HCT116 (cell line): ENCODE data around the gene DNAJC6. TPM values are rescaled to one million over a fixed set of nuclear protein-coding genes. Genes with fewer than 3 reads are reported as not detected.

Experiments used
- ATAC-seq: fragments of 200-7000 bp; cut with Tn5 transposase; 2 replicates; pipeline ENCODE4 v1.9.1; 2020; ENCODE audit warnings: mild to moderate bottlenecking, moderate library complexity
- BruUV-seq: library from RNA; stranded (reverse); fragments of 400-500 nt; replicated peaks from 2 replicates; lab custom pipeline; 2021; lab: Mats Ljungman, UMichigan
- CTCF ChIA-PET: fragments of 300-600 bp; sonication (Branson Sonifier 250); formaldehyde crosslinking; loops from one replicate; lab custom pipeline; 2021; ENCODE audit warnings: antibody characterized with exemption; lab: Charles Lee
- POLR2A ChIA-PET: fragments of 300-600, 350-600 bp; sonication (Branson Sonifier 250); formaldehyde crosslinking; loops from one replicate; lab custom pipeline; 2021; ENCODE audit warnings: antibody characterized with exemption; lab: Charles Lee
- RAD21 ChIA-PET, 2 experiments: fragments of 300-600 bp; sonication (Branson Sonifier 250); formaldehyde crosslinking; loops; one replicate each; lab custom pipeline; 2023; ENCODE audit warnings: low total read pairs in 2 of 2; ENCODE audit not compliant: uncharacterized antibody in 2 of 2, unreplicated experiment in 2 of 2, low non-redundant PET in 1 of 2; lab: Charles Lee
- DNase-seq: peaks from one replicate; pipeline ENCODE4 v3.0.0-alpha.2; 2010; ENCODE audit warnings: low read depth, low spot score
- H2AFZ ChIP-seq: fragments of 200-600 bp; shearing (Covaris generic), sonication (generic); 2 replicates; pipeline ENCODE4 v1.6.1; 2017; ENCODE audit warnings: low read depth, mixed run types, mixed read lengths, antibody characterized with exemption, low read length; ENCODE audit not compliant: poor library complexity, severe bottlenecking
- H3K27ac ChIP-seq: 2 replicates; pipeline ENCODE4 v1.5.1; 2012; ENCODE audit warnings: low read depth, low read length
- H3K27me3 ChIP-seq: fragments of 200-600 bp; sonication (generic); 2 replicates; pipeline ENCODE4 v1.6.1; 2016; ENCODE audit warnings: mixed run types, low read length, mixed read lengths; ENCODE audit not compliant: insufficient read depth
- H3K36me3 ChIP-seq, 2 experiments: fragments of 200-500 bp in 1 of 2; fragments of 200-600 bp in 1 of 2; sonication (Bioruptor generic) in 1 of 2; sonication (generic) in 1 of 2; 2 replicates each; pipeline versions ENCODE4 v1.5.1 to v1.6.1; 2014 to 2016; ENCODE audit warnings: low read length in 2 of 2, inconsistent platforms in 1 of 2, mixed read lengths in 1 of 2, mixed run types in 1 of 2; ENCODE audit not compliant: insufficient read depth in 2 of 2, control insufficient read depth in 1 of 2
- H3K4me1 ChIP-seq, 2 experiments: fragments of 200-600 bp in 1 of 2; sonication (generic) in 1 of 2; 2 replicates each; pipeline versions ENCODE4 v1.5.1 to v1.6.1; 2012 to 2017; ENCODE audit warnings: low read length in 2 of 2, inconsistent platforms in 1 of 2, mild to moderate bottlenecking in 1 of 2, mixed read lengths in 1 of 2, mixed run types in 1 of 2, moderate library complexity in 1 of 2; ENCODE audit not compliant: insufficient read depth in 2 of 2, control insufficient read depth in 1 of 2
- H3K4me2 ChIP-seq: fragments of 200-600 bp; sonication (generic); 2 replicates; pipeline ENCODE4 v1.6.1; 2017; ENCODE audit warnings: mixed run types, low read length, mixed read lengths
- H3K4me3 ChIP-seq, 2 experiments: fragments of 200-600 bp in 1 of 2; sonication (generic) in 1 of 2; replicated peaks in 1 of 2; 2 replicates each; pipeline ENCODE4 v1.5.1; 2011 to 2016; ENCODE audit warnings: low read length in 2 of 2, control low read depth in 1 of 2, low read depth in 1 of 2, mild to moderate bottlenecking in 1 of 2, mixed read lengths in 1 of 2, mixed run types in 1 of 2
- H3K79me2 ChIP-seq: fragments of 200-600 bp; sonication (generic); 2 replicates; pipeline ENCODE4 v1.6.1; 2017; ENCODE audit warnings: mild to moderate bottlenecking, mixed run types, low read length, moderate library complexity, mixed read lengths; ENCODE audit not compliant: insufficient read depth
- H3K9ac ChIP-seq: fragments of 200-600 bp; sonication (generic); 2 replicates; pipeline ENCODE4 v1.6.1; 2016; ENCODE audit warnings: low read length, mixed read lengths
- H3K9me2 ChIP-seq: fragments of 200-600 bp; sonication (generic), shearing (Covaris generic); 2 replicates; pipeline ENCODE4 v1.6.1; 2017; ENCODE audit warnings: mixed run types, mild to moderate bottlenecking, moderate library complexity; ENCODE audit not compliant: insufficient read depth
- H3K9me3 ChIP-seq, 2 experiments: fragments of 200-500 bp in 1 of 2; fragments of 200-600 bp in 1 of 2; sonication (Bioruptor generic) in 1 of 2; sonication (generic) in 1 of 2; 2 replicates each; pipeline ENCODE4 v1.6.1; 2014 to 2017; ENCODE audit warnings: low read length in 2 of 2, mixed read lengths in 2 of 2, inconsistent platforms in 1 of 2, low read depth in 1 of 2, mild to moderate bottlenecking in 1 of 2, mixed run types in 1 of 2, moderate library complexity in 1 of 2; ENCODE audit not compliant: control insufficient read depth in 1 of 2, insufficient read depth in 1 of 2
- H4K20me1 ChIP-seq: fragments of 200-600 bp; sonication (generic), shearing (Covaris generic); 2 replicates; pipeline ENCODE4 v1.6.1; 2017; ENCODE audit warnings: mixed run types, mild to moderate bottlenecking, moderate library complexity; ENCODE audit not compliant: insufficient read depth
- EGR1 ChIP-seq: IDR thresholded peaks from 2 replicates; pipeline ENCODE4 v1.6.1; 2012; ENCODE audit warnings: low read depth
- EZH2phosphoT487 ChIP-seq: fragments of 200-600 bp; IDR thresholded peaks from 2 replicates; pipeline ENCODE4 v1.6.1; 2018; ENCODE audit warnings: antibody characterized with exemption, borderline replicate concordance
- POLR2A ChIP-seq: IDR thresholded peaks from 2 replicates; pipeline ENCODE4 v1.7.0; 2011; ENCODE audit warnings: borderline replicate concordance; ENCODE audit not compliant: insufficient read depth, insufficient read length; ENCODE audit errors: extremely low read depth
- TCF7L2 ChIP-seq: IDR thresholded peaks from 2 replicates; pipeline ENCODE4 v1.7.0; 2011; ENCODE audit warnings: borderline replicate concordance, inconsistent platforms; ENCODE audit not compliant: insufficient read depth, insufficient read length; ENCODE audit errors: extremely low read depth
- ZBTB33 ChIP-seq: IDR thresholded peaks from 2 replicates; pipeline ENCODE4 v1.6.1; 2011; ENCODE audit warnings: mild to moderate bottlenecking, low read length, moderate library complexity; ENCODE audit not compliant: insufficient replicate concordance; ENCODE audit errors: extremely low read depth
- intact Hi-C: fragments of 100-400 bp; cut with micrococcal nuclease; formaldehyde crosslinking; loops from 2 replicates; pipeline ENCODE4 v1.10.0; 2022
- total RNA-seq: library from RNA; stranded (reverse); gene quantifications from one replicate; pipeline ENCODE4 v1.2.1, GENCODE V29; 2021; ENCODE audit not compliant: unreplicated experiment
- TF ChIP-seq, protein P1 (sequence below): IDR thresholded peaks from 2 replicates; pipeline ENCODE4 v1.6.1; 2012
- TF ChIP-seq, protein P2 (sequence below), 3 experiments: fragments of 200-600 bp in 1 of 3; sonication (generic) in 1 of 3; IDR thresholded peaks in 2 of 3; conservative IDR thresholded peaks in 1 of 3; 2 replicates each; pipeline ENCODE4 v1.5.1; 2012 to 2017; ENCODE audit warnings: low read depth in 2 of 3, low read length in 2 of 3, antibody characterized with exemption in 1 of 3, borderline replicate concordance in 1 of 3, control low read depth in 1 of 3, mild to moderate bottlenecking in 1 of 3, mixed read lengths in 1 of 3, mixed run types in 1 of 3, moderate library complexity in 1 of 3; ENCODE audit not compliant: insufficient read depth in 1 of 3

Gene DNAJC6
- total RNA-seq, 1 experiment from 2014 or later: 9.0 TPM

- Histone ChIP-seq H3K9ac (no peak overlapping the region), H3K4me3 (no peak overlapping the region), H3K36me3 (no peaks in the 10 kb centered on the region), H3K4me2 (no peak overlapping the region), H4K20me1 (no peaks in the 10 kb centered on the region), H2AFZ (no peak overlapping the region), H3K79me2 (no peaks in the 10 kb centered on the region), H3K4me1 (no peaks in the 10 kb centered on the region), H3K27me3 (no peaks in the 10 kb centered on the region), H3K9me2 (no peaks in the 10 kb centered on the region), H3K9me3 (no peaks in the 10 kb centered on the region), H3K27ac (no peak overlapping the region)
- no peak for DNase-seq
- POLR2A ChIA-PET: no interaction called here
- intact Hi-C loops: no loop called here
- BruUV-seq: no TSS peak
- CTCF ChIA-PET: no interaction called here
- RAD21 ChIA-PET: no interaction called here
- ATAC-seq: no peak
- TF ChIP-seq POLR2A: no peak
- TF ChIP-seq EZH2phosphoT487: no peak
- TF ChIP-seq TCF7L2: no peak
- TF ChIP-seq, protein P1, sequence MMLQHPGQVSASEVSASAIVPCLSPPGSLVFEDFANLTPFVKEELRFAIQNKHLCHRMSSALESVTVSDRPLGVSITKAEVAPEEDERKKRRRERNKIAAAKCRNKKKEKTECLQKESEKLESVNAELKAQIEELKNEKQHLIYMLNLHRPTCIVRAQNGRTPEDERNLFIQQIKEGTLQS: no peak
- TF ChIP-seq, protein P2, sequence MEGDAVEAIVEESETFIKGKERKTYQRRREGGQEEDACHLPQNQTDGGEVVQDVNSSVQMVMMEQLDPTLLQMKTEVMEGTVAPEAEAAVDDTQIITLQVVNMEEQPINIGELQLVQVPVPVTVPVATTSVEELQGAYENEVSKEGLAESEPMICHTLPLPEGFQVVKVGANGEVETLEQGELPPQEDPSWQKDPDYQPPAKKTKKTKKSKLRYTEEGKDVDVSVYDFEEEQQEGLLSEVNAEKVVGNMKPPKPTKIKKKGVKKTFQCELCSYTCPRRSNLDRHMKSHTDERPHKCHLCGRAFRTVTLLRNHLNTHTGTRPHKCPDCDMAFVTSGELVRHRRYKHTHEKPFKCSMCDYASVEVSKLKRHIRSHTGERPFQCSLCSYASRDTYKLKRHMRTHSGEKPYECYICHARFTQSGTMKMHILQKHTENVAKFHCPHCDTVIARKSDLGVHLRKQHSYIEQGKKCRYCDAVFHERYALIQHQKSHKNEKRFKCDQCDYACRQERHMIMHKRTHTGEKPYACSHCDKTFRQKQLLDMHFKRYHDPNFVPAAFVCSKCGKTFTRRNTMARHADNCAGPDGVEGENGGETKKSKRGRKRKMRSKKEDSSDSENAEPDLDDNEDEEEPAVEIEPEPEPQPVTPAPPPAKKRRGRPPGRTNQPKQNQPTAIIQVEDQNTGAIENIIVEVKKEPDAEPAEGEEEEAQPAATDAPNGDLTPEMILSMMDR (IDR thresholded peaks at IDR 0.05 in 2 of 3, conservative IDR thresholded peaks at IDR 0.05 in 1 of 3; ENCODE audit: borderline replicate concordance in 1 of 3, insufficient read depth in 1 of 3, low read depth in 2 of 3, low read length in 2 of 3): no peak
- TF ChIP-seq EGR1: no peak
- TF ChIP-seq ZBTB33: no peak
Observed at GRCh38 chr1:65267683-65268082, 41.7 kb upstream of the DNAJC6 start.
